ENCODE data around the gene NRK. TPM values are rescaled to one million over a fixed set of nuclear protein-coding genes. Genes with fewer than 3 reads are reported as not detected.

NRK gene
- total RNA-seq, 2 experiments from 2014 or later, result not detected

Other genes starting within 250 kb of the NRK start
- not detected for gene SERPINA7, start 216.2 kb downstream of the NRK start, total RNA-seq

Measured in activated naive CD8-positive, alpha-beta T cell treated with anti-CD3 and anti-CD28 coated beads, Interleukin-2, amount 10 ng/mL, durations not matched to agents 7 days and 5 days (primary cell).